HG02938 (cell line): ENCODE results near the gene TNFAIP3.
"Not testable (repeated sequence)": the region's sequence is repeated elsewhere in the genome, so short reads cannot be mapped to it uniquely, and the experiment has no call there.

Experiments used
- ATAC-seq: cut with Tn5 transposase; IDR thresholded peaks from one replicate; pipeline ENCODE4 v1.9.1; 2021; ENCODE audit warnings: mild to moderate bottlenecking, moderate library complexity; ENCODE audit not compliant: unreplicated experiment

TNFAIP3 gene

GRCh38 chr6:137877113-137877512, 10.1 kb downstream of the TNFAIP3 start:
- ATAC-seq: no peak

GRCh38 chr6:137877606-137878005, 10.5 kb downstream of the TNFAIP3 start:
- no peak for ATAC-seq

GRCh38 chr6:137878029-137878428, 11.0 kb downstream of the TNFAIP3 start:
- ATAC-seq: no peak

- no peak for ATAC-seq
Measured at GRCh38 chr6:137878486-137879285, 11.6 kb downstream of the TNFAIP3 start.

- no peak for ATAC-seq
Measured at GRCh38 chr6:137879299-137879698, 12.2 kb downstream of the TNFAIP3 start.

- ATAC-seq: no peak
Measured at GRCh38 chr6:137879885-137880745, 13.1 kb downstream of the TNFAIP3 start.

- no peak for ATAC-seq
Measured at GRCh38 chr6:137880746-137881521, 13.9 kb downstream of the TNFAIP3 start.

GRCh38 chr6:137881522-137881886, 14.4 kb downstream of the TNFAIP3 start:
- no peak for ATAC-seq

GRCh38 chr6:137882225-137882961, 15.3 kb downstream of the TNFAIP3 start:
- ATAC-seq: no peak

GRCh38 chr6:137883400-137884148, 16.5 kb downstream of the TNFAIP3 start:
- no peak for ATAC-seq

GRCh38 chr6:137884149-137884909, 17.3 kb downstream of the TNFAIP3 start:
- ATAC-seq: no peak

GRCh38 chr6:137884910-137885229, 17.8 kb downstream of the TNFAIP3 start:
- not testable (repeated sequence) for ATAC-seq

GRCh38 chr6:137886226-137886625, 19.2 kb downstream of the TNFAIP3 start:
- not testable (repeated sequence) for ATAC-seq

GRCh38 chr6:137890983-137891537, 24.0 kb downstream of the TNFAIP3 start:
- no peak for ATAC-seq

- ATAC-seq: no peak
Measured at GRCh38 chr6:137892271-137892708, 25.2 kb downstream of the TNFAIP3 start.

- ATAC-seq: no peak
Measured at GRCh38 chr6:137893181-137893580, 26.1 kb downstream of the TNFAIP3 start.

- ATAC-seq: no peak
Measured at GRCh38 chr6:137893726-137894125, 26.7 kb downstream of the TNFAIP3 start.

GRCh38 chr6:137894378-137894777, 27.3 kb downstream of the TNFAIP3 start:
- ATAC-seq: not testable (repeated sequence)
